Caco-2 (cell line): ENCODE results near the gene FRAS1. TPM values are rescaled to one million over a fixed set of nuclear protein-coding genes. Genes with fewer than 3 reads are reported as not detected.

Experiments
- BruUV-seq: library from RNA; stranded (reverse); fragments of 400-500 nt; replicated peaks from 2 replicates; lab custom pipeline; 2021; lab: Mats Ljungman, UMichigan
- CTCF ChIA-PET: fragments of 300-600 bp; sonication (Branson Sonifier 250); formaldehyde crosslinking; loops from one replicate; lab custom pipeline; 2022; ENCODE audit warnings: antibody characterized with exemption; lab: Charles Lee
- POLR2A ChIA-PET: fragments of 300-600 bp; sonication (Branson Sonifier 250); formaldehyde crosslinking; loops from one replicate; lab custom pipeline; 2022; ENCODE audit warnings: antibody characterized with exemption; lab: Charles Lee
- DNase-seq, 2 experiments: peaks; one replicate each; pipeline versions ENCODE4 v3.0.0 to v3.0.0-alpha.2; 2020 to 2022
- H3K27me3 ChIP-seq: replicated peaks from 2 replicates; pipeline ENCODE4 v1.6.0; 2011; ENCODE audit warnings: low read length; ENCODE audit not compliant: control insufficient read depth, insufficient read depth
- H3K36me3 ChIP-seq: 2 replicates; pipeline ENCODE4 v1.5.1; 2011; ENCODE audit warnings: low read length; ENCODE audit not compliant: control insufficient read depth, insufficient read depth
- H3K4me1 ChIP-seq: fragments of 250-450 bp; sonication (Bioruptor Pico); 2 replicates; pipeline ENCODE4 v1.5.1; 2020; ENCODE audit warnings: mild to moderate bottlenecking
- H3K4me3 ChIP-seq: 2 replicates; pipeline ENCODE4 v1.5.1; 2011; ENCODE audit warnings: low read depth, mild to moderate bottlenecking, control low read depth, low read length
- H3K9me3 ChIP-seq: fragments of 250-450 bp; sonication (Bioruptor Pico); 2 replicates; pipeline ENCODE4 v1.5.1; 2020; ENCODE audit warnings: mild to moderate bottlenecking, moderate library complexity
- H3K27ac Mint-ChIP-seq: one replicate; pipeline ENCODE4 v1.8.0; 2022; ENCODE audit warnings: mixed read lengths; ENCODE audit not compliant: unreplicated experiment
- H3K27me3 Mint-ChIP-seq: one replicate; pipeline ENCODE4 v1.8.0; 2022; ENCODE audit warnings: mixed read lengths; ENCODE audit not compliant: insufficient read depth, unreplicated experiment
- H3K36me3 Mint-ChIP-seq: one replicate; pipeline ENCODE4 v1.8.0; 2022; ENCODE audit warnings: mild to moderate bottlenecking, mixed read lengths; ENCODE audit not compliant: insufficient read depth, unreplicated experiment
- H3K4me1 Mint-ChIP-seq: one replicate; pipeline ENCODE4 v1.8.0; 2022; ENCODE audit warnings: low read depth, mixed read lengths; ENCODE audit not compliant: unreplicated experiment
- H3K4me3 Mint-ChIP-seq: one replicate; pipeline ENCODE4 v1.8.0; 2022; ENCODE audit warnings: mild to moderate bottlenecking, moderate library complexity, mixed read lengths; ENCODE audit not compliant: unreplicated experiment
- H3K9me3 Mint-ChIP-seq: one replicate; pipeline ENCODE4 v1.8.0; 2022; ENCODE audit warnings: mixed read lengths; ENCODE audit not compliant: unreplicated experiment
- intact Hi-C: fragments of 100-400 bp; cut with micrococcal nuclease; formaldehyde crosslinking; loops from one replicate; pipeline ENCODE4 v1.10.0; 2022; ENCODE audit not compliant: unreplicated experiment
- total RNA-seq: library from RNA; stranded (reverse); gene quantifications from 2 replicates; pipeline ENCODE4 v1.2.3, GENCODE V29; 2022
- TF ChIP-seq, protein P1 (sequence below), 2 experiments: fragments of 200-600 bp in 1 of 2; IDR thresholded peaks; 1 replicate in 1 of 2; 2 replicates in 1 of 2; pipeline versions ENCODE4 v1.5.1 to v1.8.0; 2011 to 2022; ENCODE audit warnings: antibody characterized with exemption in 1 of 2, control low read depth in 1 of 2, inconsistent platforms in 1 of 2, low read depth in 1 of 2, low read length in 1 of 2, mild to moderate bottlenecking in 1 of 2, moderate library complexity in 1 of 2; ENCODE audit not compliant: insufficient read depth in 1 of 2, severe bottlenecking in 1 of 2, unreplicated experiment in 1 of 2

FRAS1 gene
- total RNA-seq, 1 experiment from 2014 or later, result 40.8 TPM

DNA sequence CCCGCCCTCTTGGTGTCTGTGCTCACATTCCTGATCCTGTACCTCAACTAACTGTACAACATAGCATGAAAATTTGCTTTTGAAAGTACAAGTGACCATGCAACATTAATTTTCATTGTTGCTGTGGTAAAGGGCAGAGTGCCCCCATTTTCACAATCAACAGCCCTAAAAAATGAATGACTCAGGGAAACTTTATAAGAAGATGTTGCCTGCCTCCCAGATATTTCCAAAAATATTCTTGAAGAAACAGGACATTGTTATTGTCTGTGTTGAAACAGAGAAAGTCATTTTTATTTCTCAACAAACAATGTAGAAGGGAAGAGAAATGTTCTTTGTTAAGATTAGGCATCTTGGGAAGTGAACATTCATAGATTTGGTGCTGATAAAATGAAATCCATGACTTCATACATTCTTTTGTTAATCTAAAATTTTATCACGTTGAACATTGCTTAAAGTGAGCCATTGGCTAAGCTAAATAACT lies 380.5 kb downstream of the FRAS1 start:
- H3K27ac Mint-ChIP-seq, result no peak overlapping the region
- H3K27me3 Mint-ChIP-seq, result no peaks in the 10 kb centered on the region
- H3K4me3 Mint-ChIP-seq, result no peak overlapping the region
- Histone ChIP-seq H3K4me3 (no peak overlapping the region), H3K4me1 (no peaks in the 10 kb centered on the region; the same call in 1 of the 2 replicates), H3K9me3 (no peaks in the 10 kb centered on the region), H3K27me3 (no peaks in the 10 kb centered on the region), H3K36me3 (peaks cover 1% of the 10 kb centered on the region; the same call in 1 of the 2 replicates)
- H3K9me3 Mint-ChIP-seq, result no peaks in the 10 kb centered on the region
- ChIA-PET POLR2A (no interaction called here), CTCF (no interaction called here)
- intact Hi-C loops, result no loop called here
- peaks cover 6% of the 10 kb centered on the region for H3K4me1 Mint-ChIP-seq
- H3K36me3 Mint-ChIP-seq, result peaks cover 11% of the 10 kb centered on the region
- BruUV-seq, result no TSS peak
- TF ChIP-seq, protein P1, sequence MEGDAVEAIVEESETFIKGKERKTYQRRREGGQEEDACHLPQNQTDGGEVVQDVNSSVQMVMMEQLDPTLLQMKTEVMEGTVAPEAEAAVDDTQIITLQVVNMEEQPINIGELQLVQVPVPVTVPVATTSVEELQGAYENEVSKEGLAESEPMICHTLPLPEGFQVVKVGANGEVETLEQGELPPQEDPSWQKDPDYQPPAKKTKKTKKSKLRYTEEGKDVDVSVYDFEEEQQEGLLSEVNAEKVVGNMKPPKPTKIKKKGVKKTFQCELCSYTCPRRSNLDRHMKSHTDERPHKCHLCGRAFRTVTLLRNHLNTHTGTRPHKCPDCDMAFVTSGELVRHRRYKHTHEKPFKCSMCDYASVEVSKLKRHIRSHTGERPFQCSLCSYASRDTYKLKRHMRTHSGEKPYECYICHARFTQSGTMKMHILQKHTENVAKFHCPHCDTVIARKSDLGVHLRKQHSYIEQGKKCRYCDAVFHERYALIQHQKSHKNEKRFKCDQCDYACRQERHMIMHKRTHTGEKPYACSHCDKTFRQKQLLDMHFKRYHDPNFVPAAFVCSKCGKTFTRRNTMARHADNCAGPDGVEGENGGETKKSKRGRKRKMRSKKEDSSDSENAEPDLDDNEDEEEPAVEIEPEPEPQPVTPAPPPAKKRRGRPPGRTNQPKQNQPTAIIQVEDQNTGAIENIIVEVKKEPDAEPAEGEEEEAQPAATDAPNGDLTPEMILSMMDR (IDR thresholded peaks at IDR 0.05; ENCODE audit: insufficient read depth in 1 of 2, low read depth in 1 of 2, low read length in 1 of 2, severe bottlenecking in 1 of 2, unreplicated experiment in 1 of 2), result no peak
- DNase-seq, result no peak

DNA sequence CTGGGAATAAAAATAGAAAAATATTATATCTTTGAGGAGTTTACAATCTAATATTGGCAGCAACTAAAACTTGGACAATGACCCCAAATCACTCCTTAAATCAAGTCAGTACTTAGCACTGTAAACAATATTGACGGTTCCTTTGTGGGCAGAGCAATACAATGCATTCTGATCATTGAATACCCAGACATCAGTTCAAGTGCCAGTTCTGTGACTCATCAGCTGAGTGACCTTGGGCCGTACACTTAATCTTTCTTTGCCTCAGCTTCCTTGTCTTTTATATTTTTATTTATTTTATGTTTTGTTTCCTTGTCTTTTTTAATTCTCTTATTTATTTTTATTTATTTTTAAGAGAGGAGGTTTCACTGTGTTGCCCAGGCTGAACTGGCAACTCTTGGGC lies 382.2 kb downstream of the FRAS1 start:
- H3K27me3 Mint-ChIP-seq, result no peaks in the 10 kb centered on the region
- Histone ChIP-seq H3K27me3 (no peaks in the 10 kb centered on the region), H3K4me3 (no peak overlapping the region), H3K4me1 (no peaks in the 10 kb centered on the region; the same call in 1 of the 2 replicates), H3K36me3 (peaks cover 1% of the 10 kb centered on the region; the same call in 1 of the 2 replicates), H3K9me3 (no peaks in the 10 kb centered on the region)
- BruUV-seq, result no TSS peak
- CTCF ChIA-PET, result no interaction called here
- peaks cover 11% of the 10 kb centered on the region for H3K36me3 Mint-ChIP-seq
- intact Hi-C loops, result no loop called here
- no peak overlapping the region for H3K27ac Mint-ChIP-seq
- POLR2A ChIA-PET, result no interaction called here
- no peak overlapping the region for H3K4me3 Mint-ChIP-seq
- H3K4me1 Mint-ChIP-seq, result peaks cover 6% of the 10 kb centered on the region
- DNase-seq, result no peak
- no peaks in the 10 kb centered on the region for H3K9me3 Mint-ChIP-seq
- TF ChIP-seq, protein P1 (IDR thresholded peaks at IDR 0.05; ENCODE audit: insufficient read depth in 1 of 2, low read depth in 1 of 2, low read length in 1 of 2, severe bottlenecking in 1 of 2, unreplicated experiment in 1 of 2), result no peak

DNA sequence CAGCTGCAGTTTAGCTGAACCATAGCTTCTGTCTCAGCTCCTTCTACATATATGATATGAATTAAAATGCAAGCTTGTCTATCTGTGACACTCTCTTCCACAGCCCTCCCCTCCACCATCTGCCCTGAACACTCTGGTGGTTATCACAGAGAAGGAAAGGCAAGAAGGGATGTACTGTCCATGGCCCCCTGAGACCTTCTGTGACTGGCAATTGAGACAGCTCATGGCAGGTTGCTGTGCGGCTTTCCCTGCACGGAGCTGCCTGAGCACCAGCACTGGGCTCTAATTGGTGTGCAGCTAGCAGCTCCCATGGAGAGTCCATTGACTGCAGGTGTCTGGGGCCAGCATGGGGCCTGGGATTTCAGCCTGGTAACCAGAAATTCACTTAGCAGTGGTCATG lies 384.6 kb downstream of the FRAS1 start:
- Mint-ChIP-seq H3K27me3 (no peaks in the 10 kb centered on the region), H3K4me3 (no peak overlapping the region), H3K27ac (no peak overlapping the region), H3K9me3 (no peaks in the 10 kb centered on the region), H3K36me3 (peaks cover 10% of the 10 kb centered on the region), H3K4me1 (peaks cover 6% of the 10 kb centered on the region)
- DNase-seq, result no peak
- Histone ChIP-seq H3K36me3 (peaks cover 1% of the 10 kb centered on the region; the same call in 1 of the 2 replicates), H3K9me3 (no peaks in the 10 kb centered on the region), H3K4me1 (no peaks in the 10 kb centered on the region; the same call in 1 of the 2 replicates), H3K4me3 (no peak overlapping the region), H3K27me3 (no peaks in the 10 kb centered on the region)
- TF ChIP-seq, protein P1 (IDR thresholded peaks at IDR 0.05; ENCODE audit: insufficient read depth in 1 of 2, low read depth in 1 of 2, low read length in 1 of 2, severe bottlenecking in 1 of 2, unreplicated experiment in 1 of 2), result no peak
- intact Hi-C loops, result no loop called here
- no TSS peak for BruUV-seq
- CTCF ChIA-PET, result no interaction called here
- POLR2A ChIA-PET, result interaction anchor here (0.6 kb wide), 1 partner anchor 382 kb away, joined by 3 read pairs; no protein-coding TSS in a partner anchor
